ENCODE results near the gene YJEFN3.

DNA sequence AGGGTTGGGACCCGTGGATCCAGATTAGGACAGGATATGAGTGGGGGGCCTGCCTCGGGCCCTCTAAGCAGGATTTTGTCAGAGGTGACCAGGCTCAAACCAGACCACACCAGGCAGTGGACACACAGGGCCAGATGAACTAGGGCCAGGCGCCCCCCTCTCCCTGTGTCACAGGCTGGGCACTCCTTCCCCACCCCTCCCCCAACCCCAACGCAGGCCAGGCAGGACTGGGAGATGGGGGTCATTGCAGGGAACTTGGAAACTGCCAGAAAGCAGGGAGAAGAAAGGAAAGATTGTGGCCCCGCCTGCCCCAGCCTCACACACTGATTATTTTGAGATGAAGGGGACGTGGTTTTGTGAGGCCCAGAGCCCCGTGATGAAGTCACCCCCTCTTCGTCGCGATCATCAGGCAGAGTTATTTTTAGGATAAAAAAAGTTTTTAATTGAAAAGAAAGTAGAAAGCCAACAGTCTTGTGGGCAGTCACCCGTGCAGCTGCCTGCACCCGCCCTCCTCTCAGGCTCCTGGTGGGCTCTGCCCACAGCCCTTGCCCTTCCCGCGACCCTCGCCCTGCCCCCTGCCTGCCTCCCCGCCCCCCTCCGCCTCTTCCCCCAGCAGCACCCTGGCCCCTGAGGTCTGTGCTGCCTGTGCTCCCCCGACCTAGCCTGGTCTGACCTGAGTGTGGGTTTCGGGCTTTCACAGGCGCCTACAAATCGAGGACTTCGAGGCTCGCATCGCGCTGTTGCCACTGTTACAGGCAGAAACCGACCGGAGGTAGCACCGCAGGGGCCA, 1.9 kb upstream of the YJEFN3 start:
- TF ChIP-seq SP1 (IDR thresholded peaks at IDR 0.05) (no peak), HNF4G (IDR thresholded peaks at IDR 0.05) (no peak)
- TF ChIP-seq, protein P1, sequence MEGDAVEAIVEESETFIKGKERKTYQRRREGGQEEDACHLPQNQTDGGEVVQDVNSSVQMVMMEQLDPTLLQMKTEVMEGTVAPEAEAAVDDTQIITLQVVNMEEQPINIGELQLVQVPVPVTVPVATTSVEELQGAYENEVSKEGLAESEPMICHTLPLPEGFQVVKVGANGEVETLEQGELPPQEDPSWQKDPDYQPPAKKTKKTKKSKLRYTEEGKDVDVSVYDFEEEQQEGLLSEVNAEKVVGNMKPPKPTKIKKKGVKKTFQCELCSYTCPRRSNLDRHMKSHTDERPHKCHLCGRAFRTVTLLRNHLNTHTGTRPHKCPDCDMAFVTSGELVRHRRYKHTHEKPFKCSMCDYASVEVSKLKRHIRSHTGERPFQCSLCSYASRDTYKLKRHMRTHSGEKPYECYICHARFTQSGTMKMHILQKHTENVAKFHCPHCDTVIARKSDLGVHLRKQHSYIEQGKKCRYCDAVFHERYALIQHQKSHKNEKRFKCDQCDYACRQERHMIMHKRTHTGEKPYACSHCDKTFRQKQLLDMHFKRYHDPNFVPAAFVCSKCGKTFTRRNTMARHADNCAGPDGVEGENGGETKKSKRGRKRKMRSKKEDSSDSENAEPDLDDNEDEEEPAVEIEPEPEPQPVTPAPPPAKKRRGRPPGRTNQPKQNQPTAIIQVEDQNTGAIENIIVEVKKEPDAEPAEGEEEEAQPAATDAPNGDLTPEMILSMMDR (IDR thresholded peaks at IDR 0.05; ENCODE audit: low read depth, low read length, missing input control) = no peak
